Stimulated activated CD8-positive, alpha-beta memory T cell treated with anti-CD3 and anti-CD28 coated beads, Interleukin-7, amount 100 ng/mL, for 24 hours (primary cell): ENCODE results near the gene COPS6.

ENCODE experiments used
- DNase-seq: peaks from one replicate; pipeline ENCODE4 v3.0.0-alpha.2; 2020; ENCODE audit warnings: low read depth

COPS6 gene

GRCh38 chr7:100088621-100089457 is at the start of gene COPS6:
Gene COPS6 (plus strand): TSS chr7:100088969. CDS start chr7:100088991, 22 bp downstream.
- DNase-seq: peak; percentile 82

- no peak for DNase-seq
These were observed 48.2 kb upstream of the COPS6 start for GRCh38 chr7:100040575-100040974.

DNA sequence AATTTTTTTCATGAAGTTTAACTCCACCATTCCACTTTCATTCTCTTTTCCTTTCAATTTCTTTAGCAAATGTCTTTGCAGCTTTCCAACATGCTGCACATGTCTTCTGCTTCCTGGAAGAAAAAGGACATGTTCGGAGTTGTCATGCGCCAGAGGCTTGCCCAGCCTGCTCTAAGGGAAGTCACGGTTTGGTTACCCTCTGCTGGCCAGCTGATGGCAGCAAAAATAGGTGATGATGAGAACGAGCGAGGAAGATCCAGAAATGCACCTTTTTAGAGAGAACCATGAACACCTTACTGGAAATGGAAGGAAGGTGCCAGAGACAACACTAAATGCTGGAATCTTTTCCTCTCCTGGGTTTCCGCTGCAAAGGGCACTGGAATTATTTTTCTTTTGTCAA is 44.1 kb upstream of the COPS6 start:
- DNase-seq: no peak

- DNase-seq: no peak
These were observed 40.1 kb upstream of the COPS6 start for GRCh38 chr7:100048680-100049079.

DNA sequence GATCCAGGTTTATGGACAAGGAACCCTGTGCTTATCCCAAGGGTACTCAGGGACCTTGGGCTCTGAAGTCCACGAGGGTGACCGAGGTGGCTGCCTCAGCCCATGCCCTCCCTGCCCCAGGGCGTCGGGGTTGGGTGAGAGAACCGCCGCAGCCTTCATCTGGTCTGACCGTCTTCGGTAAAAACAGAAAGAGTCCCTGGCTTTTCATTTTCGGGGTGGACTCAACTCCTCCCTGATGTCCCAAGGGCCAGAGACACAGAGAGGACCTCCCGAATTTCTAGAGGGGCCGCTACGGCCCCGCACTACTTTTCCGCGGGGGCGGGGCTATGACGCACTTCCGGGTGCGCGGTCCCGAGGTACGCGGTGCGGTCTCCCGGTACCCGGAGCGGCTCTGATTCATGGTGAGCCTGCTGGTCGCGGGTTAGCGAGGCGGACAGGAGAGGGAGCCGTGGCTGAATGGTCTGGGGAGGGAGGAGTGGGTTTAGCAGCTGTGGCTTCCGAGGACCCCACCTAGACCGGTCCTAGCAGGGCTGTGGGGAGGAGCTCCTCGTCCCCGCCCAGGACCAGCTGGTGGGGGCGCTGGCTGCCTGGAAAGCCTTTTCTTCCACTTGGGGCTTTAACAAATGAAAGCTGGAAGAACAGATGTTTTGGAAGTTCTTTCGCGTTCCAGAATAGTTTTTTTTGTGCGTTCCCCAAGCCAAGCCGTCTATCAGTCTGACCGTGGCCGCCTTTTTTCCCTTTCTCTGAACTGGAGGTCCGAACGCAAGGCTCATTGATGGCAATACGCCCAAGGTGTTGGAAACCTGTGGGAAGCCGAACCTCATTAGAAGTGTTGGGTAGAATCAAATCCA is 39.1 kb upstream of the COPS6 start, which contains the start of gene ZSCAN21:
Gene ZSCAN21 (plus strand): TSS at position 334 of the 851 bp plus-strand sequence. CDS start 7,233 bp downstream, outside the sequence.
- DNase-seq: peak; percentile 76

DNA sequence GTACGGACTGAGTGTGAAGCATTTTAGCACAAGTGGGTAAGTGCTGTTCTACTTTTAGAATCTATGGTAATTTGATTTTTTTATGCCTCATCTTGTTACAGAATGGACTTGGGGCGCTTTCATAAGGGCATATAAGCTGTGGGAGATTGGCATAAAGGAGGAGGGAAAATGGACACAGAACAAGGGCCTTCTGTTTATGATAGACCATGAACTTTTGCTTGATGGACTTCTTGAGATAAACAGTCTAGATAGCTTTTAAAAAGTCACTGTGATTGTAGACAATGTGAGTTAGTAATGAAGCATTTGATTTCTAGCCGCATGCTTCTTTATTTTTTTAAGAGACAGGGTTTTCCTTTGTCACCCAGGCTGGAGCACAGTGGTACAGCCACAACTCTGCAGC is 37.2 kb upstream of the COPS6 start:
- DNase-seq: no peak

- no peak for DNase-seq
These were observed 35.6 kb upstream of the COPS6 start for GRCh38 chr7:100053215-100053614.

DNA sequence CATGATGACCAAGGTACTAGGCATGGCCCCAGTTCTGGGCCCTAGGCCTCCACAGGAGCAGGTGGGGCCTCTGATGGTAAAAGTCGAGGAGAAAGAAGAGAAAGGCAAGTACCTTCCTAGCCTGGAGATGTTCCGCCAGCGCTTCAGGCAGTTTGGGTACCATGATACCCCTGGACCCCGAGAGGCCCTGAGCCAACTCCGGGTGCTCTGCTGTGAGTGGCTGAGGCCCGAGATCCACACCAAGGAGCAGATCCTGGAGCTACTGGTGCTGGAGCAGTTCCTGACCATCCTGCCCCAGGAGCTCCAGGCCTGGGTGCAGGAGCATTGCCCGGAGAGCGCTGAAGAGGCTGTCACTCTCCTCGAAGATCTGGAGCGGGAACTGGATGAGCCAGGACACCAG is 31.8 kb upstream of the COPS6 start:
- DNase-seq: no peak

DNA sequence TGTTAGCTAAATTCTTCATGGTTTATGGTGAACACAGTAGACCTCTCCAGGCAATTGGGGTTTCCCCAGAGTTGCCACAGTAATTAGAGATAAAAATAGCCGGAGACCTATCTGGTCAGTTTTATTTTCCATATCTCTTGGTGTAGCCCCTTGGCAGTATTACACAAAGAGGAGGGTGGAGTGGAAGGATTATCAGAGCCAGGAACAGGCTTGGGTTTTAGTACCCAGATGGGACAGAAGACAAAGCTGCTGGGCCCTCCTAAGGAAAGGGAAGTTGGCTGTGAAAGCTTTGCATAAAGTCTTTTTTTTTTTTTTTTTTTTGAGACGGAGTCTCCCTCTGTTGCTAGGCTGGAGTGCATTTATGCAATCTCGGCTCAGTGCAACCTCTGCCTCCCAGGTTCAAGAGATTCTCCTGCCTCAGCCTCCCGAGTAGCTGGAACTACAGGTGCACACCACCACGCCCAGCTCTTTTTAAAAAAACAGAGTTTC is 29.5 kb upstream of the COPS6 start:
- DNase-seq: no peak

GRCh38 chr7:100061518-100062193 is 27.1 kb upstream of the COPS6 start:
- no peak for DNase-seq

DNA sequence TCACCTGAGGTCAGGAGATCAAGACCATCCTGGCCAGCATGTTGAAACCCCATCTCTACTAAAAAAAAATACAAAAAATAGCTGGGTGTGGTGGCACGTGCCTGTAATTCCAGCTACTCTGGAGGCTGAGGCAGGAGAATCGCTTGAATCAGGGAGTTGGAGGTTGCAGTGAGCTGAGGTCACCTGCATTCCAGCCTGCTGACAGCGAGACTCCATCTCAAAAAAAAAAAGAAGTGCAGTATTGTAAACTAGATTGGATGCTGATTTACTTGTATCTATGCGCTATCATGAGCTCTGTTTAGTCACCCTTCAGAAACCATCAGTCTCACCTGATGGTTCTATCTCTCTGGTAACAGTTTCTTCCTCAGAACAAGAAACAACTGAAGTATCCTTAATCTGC is 25.4 kb upstream of the COPS6 start:
- DNase-seq: no peak

GRCh38 chr7:100064162-100064561 is 24.6 kb upstream of the COPS6 start:
- DNase-seq: no peak

- DNase-seq: no peak
These were observed 23.1 kb upstream of the COPS6 start for GRCh38 chr7:100065452-100066186.

GRCh38 chr7:100066953-100067352 is 21.8 kb upstream of the COPS6 start:
- no peak for DNase-seq

- no peak for DNase-seq
These were observed 18.8 kb upstream of the COPS6 start for GRCh38 chr7:100069991-100070390.

- DNase-seq: no peak
These were observed 17.6 kb upstream of the COPS6 start for GRCh38 chr7:100071018-100071723.

DNA sequence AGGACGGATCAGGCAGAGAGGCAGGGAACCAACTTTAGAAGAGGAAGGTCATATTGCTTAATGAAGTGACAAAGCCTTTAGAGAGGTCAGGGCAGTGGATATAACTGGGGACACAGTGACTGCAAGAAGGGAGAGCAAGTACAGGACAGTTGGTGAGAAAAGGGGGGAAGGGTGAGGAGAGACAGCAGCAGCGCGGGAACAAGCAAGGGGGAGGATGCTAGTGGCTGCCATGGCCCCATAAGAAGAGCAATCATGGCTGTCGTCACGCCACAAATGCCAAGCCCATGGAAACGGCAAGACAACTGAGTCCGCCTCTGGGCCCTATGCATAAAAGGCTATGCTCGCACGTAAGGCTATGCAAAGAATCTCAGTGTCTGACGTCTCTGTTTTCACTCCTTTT is 16.3 kb upstream of the COPS6 start:
- no peak for DNase-seq

DNA sequence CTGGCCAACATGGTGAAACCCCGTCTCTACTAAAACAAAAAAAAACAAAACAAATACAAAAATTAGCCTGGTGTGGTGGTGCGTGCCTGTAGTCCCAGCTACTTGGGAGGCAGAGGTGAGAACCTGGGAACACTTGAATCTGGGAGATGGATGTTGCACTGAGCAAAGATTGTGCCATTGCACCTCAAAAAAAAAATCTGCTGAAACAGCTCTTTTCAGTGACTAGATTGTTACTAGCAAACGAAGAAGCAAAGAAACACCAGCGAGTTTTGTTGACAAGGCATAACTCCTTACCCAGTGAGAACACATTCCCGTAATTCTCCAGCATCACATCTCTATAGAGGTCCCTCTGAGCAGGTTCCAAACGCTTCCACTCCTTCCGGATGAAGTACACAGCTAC is 13.9 kb upstream of the COPS6 start:
- no peak for DNase-seq

GRCh38 chr7:100075418-100075817 is 13.4 kb upstream of the COPS6 start:
- no peak for DNase-seq

DNA sequence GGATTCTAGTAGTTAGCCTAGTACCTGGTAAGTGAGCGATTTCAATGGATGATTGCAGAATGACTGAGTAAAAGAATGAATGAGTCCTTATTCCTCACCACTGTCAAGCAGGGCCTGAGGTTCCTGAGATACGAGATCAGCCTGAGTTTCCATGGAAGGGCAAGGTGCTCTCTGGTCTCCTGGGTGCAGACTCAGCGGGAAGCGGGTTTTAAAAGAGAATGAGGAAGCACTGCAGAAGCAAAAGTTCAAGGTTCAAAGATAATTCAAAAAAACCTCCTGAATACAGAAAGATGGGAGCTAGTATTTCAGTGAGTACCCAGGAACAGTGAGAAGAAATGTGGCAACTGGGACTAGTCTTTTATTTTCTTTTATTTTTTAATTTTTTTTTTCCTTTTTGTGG is 11.6 kb upstream of the COPS6 start:
- no peak for DNase-seq

- DNase-seq: no peak
These were observed 9.7 kb upstream of the COPS6 start for GRCh38 chr7:100079024-100079560.
